ENCODE data around the gene GALNT13. TPM values are rescaled to one million over a fixed set of nuclear protein-coding genes. Genes with fewer than 3 reads are reported as not detected.

GALNT13 gene
- polyA plus RNA-seq (ENCODE audit: insufficient read length in 3 of 3): 1 to 10 TPM; 2.1 to 3.0 (median 2.1) TPM

- DNase-seq (ENCODE audit: low read depth in 3 of 3, low spot score in 2 of 3): no peak
Measured at GRCh38 chr2:153871231-153872221, at the start of gene GALNT13. Gene GALNT13 (plus strand): TSS chr2:153871922.

GRCh38 chr2:153823880-153824279 is 47.8 kb upstream of the GALNT13 start:
- no peak for DNase-seq (ENCODE audit: low read depth in 3 of 3, low spot score in 2 of 3)

- DNase-seq (ENCODE audit: low read depth in 3 of 3, low spot score in 2 of 3): no peak
Measured at GRCh38 chr2:153828335-153828734, 43.4 kb upstream of the GALNT13 start.

DNA sequence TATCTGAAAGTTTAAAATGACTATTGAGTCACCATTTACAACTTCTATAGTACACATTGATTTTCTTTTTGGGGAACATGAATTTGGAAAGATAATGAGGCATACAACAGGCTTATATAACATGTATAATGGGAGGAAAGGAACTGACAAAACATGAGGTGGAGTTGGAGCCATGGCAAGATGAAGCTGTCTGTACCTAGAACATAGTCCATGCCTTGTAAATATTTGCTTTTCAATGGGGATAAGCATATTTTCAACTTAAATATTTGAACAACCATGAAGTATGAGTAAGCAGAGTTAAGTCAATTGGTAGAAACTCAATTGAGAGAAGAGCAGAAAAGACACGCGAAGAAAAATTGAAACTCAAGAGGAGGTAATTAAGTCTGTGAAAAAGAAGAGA is 37.1 kb upstream of the GALNT13 start:
- DNase-seq (ENCODE audit: low read depth in 3 of 3, low spot score in 2 of 3): no peak

DNA sequence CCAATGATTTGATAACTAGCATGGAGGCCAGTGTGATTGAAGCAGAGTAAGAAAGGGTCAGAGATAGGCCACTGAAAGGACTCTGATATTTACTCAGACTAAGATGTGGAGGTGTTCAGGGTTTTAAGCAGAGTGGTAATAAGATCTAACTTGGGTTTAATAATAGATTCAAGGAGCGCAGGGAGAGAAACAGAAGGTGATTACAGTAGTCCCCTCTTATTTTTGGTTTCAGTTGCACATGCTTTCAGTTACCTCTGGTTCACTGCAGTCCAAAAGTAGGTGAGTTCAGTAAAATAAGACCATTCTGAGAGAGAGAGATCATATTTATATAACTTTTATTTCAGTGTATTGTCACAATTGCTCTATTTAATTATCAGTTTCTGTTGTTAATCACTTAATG is 13.5 kb upstream of the GALNT13 start:
- DNase-seq (ENCODE audit: low read depth in 3 of 3, low spot score in 2 of 3): no peak

DNA sequence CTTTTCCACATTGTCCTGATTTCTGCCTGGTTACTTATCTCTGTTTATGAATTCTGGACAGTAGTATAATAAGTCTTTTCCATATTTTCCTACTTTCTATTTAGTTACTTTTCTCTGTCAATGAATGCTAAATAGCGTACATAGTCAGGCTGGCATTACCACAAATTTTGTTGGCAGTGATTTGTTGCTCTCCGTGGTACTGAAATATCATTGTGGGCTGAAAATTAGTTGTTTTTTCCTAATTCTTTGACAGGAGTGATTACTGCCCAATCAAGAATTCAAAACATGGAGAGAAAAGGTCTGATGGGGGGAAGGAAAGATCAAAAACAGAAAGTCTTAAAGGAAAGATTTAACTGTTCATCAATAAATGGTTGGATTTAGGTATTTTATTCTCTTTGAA is 7.7 kb upstream of the GALNT13 start:
- DNase-seq (ENCODE audit: low read depth in 3 of 3, low spot score in 2 of 3): no peak

DNA sequence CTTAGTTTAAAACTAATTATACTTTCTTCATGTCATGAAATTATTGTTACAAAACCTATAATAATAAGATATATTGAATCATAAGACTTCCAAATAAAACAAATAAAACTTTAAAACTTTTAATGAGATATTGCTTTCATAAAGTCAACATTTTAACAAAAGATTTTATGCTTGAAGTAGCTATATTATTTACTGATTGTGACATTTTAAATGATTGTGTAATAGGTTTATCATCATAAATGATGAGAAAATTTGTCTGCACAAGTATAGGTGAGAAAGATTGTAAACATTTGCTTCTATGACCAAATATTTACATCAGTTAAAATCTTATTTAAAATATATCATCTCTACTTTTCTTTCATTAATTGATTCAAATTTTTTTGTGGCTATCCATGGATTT is 5.1 kb upstream of the GALNT13 start:
- DNase-seq (ENCODE audit: low read depth in 3 of 3, low spot score in 2 of 3): no peak

- no peak for DNase-seq (ENCODE audit: low read depth in 3 of 3, low spot score in 2 of 3)
Measured at GRCh38 chr2:153870308-153870707, 1.4 kb upstream of the GALNT13 start.

- no peak for DNase-seq (ENCODE audit: low read depth in 3 of 3, low spot score in 2 of 3)
Measured at GRCh38 chr2:153872311-153873051, 759 bp downstream of the GALNT13 start.

DNA sequence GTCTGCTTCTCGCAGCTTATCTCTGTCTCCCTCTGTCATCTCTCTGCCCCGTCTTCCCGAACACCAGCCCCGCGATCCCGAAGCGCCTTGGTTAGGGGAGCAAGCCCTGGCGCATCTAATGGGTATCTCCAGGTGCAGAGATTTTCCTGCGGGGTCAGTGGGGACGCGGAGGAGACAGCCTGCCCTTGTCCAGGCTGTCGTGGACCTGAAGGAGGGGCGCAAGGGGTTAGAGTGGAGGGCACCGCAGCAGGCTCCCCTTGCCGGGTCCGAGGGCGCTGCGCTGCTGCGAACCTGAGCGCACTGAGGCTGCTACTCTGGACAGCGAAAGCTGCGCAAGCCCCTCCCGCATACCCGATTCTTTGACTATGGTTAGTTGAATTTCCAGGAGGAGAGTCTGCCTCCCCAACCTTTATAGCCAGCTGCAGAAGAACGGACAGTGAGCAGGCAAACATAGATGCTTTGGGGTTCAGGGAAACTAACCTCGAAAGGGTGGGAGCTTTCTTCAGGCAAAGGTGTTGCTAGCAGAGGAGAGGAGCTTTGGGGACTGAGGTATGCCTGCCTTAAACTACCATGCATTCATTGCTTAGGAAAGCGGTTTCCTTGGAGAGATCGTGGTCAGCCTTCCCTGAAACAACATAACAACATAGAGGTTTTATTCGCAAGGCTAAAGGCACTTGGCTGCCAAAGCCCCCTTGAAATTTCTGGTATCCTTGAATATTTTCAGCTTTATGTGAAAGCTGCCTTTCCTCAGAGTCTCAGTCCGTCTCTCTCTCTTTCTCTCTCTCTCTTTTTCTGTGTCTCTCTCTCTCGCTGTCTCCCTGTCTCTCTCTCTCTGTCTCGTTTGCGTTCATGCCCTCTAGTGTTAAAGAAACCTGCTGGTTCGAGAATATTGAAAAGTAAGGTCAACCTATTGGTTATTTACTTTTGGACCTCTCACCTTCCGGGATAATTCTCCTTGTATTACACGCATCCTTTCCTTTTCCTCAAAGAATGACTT is 1.6 kb downstream of the GALNT13 start:
- no peak for DNase-seq (ENCODE audit: low read depth in 3 of 3, low spot score in 2 of 3)

DNA sequence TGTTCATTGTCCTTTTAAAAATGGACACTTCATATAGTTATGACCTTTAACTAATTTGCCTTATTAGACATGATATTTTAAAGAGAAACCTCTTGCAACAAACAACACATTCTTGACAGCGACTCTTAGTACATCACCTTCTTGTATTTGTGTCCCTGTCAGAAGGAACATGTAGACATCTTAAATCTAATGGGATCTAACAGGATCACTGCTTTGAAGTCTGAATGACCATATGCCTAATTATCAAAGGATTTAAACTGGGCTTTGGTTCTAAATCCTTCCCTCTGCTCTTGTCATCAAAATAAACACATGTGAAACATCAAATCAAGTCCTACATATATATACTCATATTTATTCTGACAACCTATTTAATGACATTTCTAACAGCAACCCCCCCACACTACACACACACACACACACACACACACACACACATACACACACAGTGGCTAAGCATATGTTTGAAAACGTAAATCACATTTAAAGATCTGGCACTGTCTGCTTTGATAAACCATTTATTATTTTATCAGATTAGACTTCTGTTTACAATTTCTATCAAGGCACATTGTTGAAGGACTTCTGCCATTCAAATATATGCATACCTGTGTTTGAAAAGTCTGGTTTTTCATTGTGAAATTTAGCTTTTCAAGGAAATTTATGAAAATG is 4.2 kb downstream of the GALNT13 start:
- no peak for DNase-seq (ENCODE audit: low read depth in 3 of 3, low spot score in 2 of 3)

DNA sequence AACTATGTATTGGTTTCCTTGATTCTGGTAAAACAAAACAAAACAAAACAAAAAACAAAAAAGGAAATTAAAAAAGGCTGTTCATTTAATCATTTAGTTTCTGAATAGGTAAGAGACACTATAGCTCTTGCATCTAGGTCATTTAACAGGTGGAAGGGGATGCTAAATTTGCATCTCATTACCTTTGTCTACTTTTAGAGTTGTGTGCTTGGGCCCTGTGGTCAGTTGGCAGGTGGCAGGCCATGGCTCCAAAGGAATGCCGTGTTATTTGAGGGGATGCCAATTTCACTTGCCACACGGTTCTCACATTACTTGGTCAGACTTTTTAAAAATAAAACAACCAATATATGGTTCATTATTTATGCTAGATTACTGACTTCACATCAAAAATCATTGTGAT is 9.2 kb downstream of the GALNT13 start:
- DNase-seq (ENCODE audit: low read depth in 3 of 3, low spot score in 2 of 3): no peak

DNA sequence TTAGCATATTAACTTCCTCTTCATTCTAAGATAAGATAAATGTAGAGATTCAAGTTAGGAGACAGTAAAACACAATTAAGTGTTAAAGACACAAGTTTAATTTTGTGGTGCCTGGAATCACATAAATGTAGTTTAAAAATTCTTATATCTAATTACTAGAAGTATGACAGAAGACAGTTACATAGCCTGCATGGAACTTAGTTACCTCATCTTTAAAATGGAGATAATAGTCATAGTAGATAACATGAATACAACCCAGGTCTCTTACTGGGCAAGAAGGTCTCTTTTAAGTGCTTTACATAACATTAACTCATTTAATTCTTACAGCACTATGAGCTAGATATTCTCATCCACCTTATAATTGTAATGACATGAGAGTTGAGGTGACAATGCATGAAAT is 15.1 kb downstream of the GALNT13 start:
- DNase-seq (ENCODE audit: low read depth in 3 of 3, low spot score in 2 of 3): no peak

GRCh38 chr2:153890576-153890975 is 18.9 kb downstream of the GALNT13 start:
- no peak for DNase-seq (ENCODE audit: low read depth in 3 of 3, low spot score in 2 of 3)

GRCh38 chr2:153891051-153891450 is 19.3 kb downstream of the GALNT13 start:
- DNase-seq (ENCODE audit: low read depth in 3 of 3, low spot score in 2 of 3): no peak

DNA sequence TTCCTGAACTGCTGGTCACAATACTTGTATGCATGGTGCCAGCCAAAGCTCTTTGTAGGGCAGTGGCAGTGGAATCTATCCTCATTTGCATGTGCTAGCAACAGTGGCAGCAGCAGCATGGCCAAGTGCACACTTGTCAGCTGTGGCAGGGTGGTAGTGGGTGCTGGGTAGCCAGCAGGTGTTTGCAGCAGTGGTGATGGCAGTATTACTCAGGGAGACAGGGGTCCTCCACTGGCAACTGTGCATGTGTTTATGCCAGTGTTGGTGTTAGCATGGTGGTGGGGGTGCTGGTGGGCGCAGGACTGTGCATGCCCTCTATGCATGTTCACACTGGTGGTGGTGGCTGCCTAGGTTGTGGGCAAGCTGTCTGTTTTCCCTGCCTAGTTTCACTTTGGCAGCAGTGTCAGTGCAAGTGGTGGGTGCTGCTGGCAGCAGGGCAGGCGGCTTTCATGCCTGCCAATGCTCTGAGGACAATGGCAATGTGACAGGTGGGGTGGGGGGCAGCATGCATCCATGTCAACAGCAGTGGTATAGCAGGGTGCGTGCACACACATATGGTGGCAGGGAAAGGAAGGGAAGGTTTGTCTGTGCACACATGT is 41.2 kb downstream of the GALNT13 start:
- DNase-seq (ENCODE audit: low read depth in 3 of 3, low spot score in 2 of 3): no peak

DNA sequence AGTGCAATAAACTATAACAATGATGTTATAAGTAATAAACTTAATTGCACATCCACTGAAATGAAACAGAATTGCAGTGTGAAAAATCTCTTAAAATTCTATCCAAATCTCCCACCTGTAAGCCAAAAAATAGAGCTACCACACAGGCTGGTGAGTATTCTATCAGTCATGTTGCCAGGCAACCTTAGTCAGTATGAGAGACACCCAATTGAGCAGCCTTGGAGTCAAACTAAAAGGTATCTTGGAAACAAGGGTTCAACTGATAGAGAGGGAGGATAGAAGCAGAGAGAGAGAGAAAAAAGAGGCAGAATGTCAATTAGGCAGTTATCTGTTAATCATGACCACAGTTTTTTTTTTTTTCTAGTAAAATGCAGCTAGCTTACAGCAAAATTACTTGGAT is 45.8 kb downstream of the GALNT13 start:
- no peak for DNase-seq (ENCODE audit: low read depth in 3 of 3, low spot score in 2 of 3)

- DNase-seq (ENCODE audit: low read depth in 3 of 3, low spot score in 2 of 3): no peak
Measured at GRCh38 chr2:153935511-153935910, 63.8 kb downstream of the GALNT13 start.

DNA sequence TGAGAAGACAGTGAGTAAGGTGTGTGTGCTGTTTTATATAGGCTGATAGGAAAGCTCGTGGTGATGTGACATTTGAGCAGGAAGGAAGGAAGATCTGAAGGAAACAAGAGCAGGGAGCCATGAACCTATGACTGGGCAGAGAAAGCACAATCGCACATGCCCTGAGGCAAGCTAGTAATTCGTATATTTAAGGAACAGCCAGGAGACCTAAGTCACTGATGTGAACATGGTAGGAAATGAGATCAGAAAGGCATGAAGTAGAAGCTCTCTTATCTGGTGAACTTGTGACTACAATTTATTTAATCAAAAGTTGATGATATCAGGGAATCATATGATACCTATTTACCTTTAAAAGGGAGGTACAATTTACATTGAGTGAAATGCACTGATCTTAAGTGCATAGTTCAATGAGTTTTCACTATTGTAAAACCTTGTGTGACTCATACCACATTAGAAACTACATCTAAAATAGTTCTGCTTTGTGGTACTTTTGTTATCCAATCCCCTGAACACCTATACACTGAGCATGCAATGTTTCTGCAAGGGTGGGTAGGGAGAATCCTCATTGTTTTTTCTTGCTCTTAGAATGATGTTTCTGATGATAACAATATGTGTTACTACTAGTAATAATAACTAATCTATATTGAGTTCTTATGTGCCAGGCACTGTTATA is 67.5 kb downstream of the GALNT13 start:
- DNase-seq (ENCODE audit: low read depth in 3 of 3, low spot score in 2 of 3): no peak

Data from right renal cortex interstitium (tissue), 3 donors.